Daoy (cell line): ENCODE measurements around the gene ARIH1. TPM values are rescaled to one million over a fixed set of nuclear protein-coding genes. Genes with fewer than 3 reads are reported as not detected.

Experiments used
- DNase-seq: peaks from one replicate; pipeline ENCODE4 v3.0.0-alpha.2; 2015; ENCODE audit warnings: low read depth
- total RNA-seq: library from RNA; depleted of rRNA; stranded (reverse); fragments of >200 nt; shearing (Covaris generic); gene quantifications from 2 replicates; pipeline ENCODE4 v1.2.3, GENCODE V29; 2014

ARIH1 gene
- total RNA-seq, 1 experiment from 2014 or later: 22.7 TPM

DNA sequence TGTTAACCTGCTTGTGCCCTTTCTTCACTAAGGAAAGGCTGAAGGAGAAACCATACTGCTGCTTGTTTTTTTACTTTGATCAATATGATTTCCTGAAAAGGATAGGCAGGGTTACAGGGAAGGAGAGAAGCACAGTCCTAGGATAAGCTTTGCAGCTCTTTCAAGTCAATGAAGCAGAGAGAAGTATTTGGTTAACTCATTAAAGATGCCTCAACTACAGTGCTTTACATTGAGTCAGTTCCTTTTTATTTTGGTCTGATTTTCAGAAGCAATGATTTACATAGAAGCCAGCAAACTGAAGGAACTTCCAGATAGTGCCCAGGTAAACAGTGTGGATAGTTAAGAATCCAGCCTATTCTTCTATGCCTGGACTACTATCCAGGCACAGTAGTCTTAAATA, 64.8 kb downstream of the ARIH1 start:
- DNase-seq: no peak

DNA sequence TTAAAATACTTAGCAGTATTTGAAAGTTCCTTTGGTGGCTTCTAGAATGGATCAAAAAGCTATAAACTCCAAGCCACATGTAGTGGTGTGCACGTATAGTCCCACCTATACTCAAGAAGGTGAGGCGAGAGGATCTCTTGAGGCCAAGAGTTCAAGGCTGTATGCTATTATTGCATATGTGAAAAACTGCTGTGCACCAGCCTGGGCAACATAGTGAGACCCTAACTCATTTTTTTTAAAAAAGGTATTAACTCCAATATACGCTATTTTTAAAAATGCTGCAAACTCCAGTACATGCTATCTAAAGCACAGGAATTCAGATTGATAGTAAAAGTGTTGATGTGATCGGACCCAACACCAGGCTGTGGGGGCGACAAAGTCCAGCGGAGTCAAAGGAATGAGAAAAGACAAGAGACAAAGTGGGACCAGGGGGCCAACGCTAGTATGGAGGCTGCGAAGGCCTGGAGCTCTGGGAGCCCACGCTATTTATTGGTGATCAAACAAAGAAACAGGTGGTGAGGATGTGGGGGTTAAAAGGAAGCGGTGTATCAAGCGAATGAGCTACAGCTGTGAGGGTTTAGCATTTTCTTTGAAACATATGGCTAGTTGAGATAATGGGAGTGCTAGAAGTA, 66.6 kb downstream of the ARIH1 start:
- DNase-seq: no peak

DNA sequence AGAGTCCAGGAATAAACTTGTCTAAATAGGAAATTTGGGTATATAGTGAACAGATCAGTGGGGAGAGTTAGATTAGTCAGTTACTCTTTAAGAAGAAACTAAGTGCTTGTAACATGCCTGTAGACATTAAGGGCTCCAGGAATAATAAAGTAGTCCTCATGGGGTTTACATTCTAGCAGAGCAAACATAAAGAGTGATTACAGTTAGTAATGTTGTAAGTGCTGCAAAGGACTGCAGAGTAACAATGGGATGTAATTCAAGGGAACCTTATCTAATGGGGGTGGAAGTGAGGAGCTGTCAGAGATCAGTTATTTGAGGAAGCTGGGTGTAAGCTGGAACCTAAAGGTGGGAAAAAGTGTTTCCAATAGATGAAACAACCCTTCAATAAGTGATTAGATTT, 67.5 kb downstream of the ARIH1 start:
- DNase-seq: no peak

DNA sequence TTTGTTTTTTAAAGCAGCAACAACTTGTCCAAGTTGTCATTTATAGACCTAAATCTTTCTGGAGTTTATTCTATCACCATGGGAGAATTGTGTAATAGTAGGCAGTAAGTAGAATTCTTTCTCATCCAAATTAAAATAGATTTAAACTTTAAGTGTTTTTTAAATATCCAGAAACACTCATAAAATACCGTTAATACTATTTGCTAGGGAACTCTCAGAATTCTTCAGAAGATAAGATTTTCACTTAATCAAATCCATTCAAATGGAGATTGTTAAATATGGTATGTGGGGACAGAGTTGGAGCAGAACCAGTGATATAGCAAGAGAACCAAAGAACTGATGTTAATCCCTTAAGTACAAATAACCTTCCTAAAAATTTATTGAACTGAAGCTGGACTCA, 71.0 kb downstream of the ARIH1 start:
- DNase-seq: no peak

DNA sequence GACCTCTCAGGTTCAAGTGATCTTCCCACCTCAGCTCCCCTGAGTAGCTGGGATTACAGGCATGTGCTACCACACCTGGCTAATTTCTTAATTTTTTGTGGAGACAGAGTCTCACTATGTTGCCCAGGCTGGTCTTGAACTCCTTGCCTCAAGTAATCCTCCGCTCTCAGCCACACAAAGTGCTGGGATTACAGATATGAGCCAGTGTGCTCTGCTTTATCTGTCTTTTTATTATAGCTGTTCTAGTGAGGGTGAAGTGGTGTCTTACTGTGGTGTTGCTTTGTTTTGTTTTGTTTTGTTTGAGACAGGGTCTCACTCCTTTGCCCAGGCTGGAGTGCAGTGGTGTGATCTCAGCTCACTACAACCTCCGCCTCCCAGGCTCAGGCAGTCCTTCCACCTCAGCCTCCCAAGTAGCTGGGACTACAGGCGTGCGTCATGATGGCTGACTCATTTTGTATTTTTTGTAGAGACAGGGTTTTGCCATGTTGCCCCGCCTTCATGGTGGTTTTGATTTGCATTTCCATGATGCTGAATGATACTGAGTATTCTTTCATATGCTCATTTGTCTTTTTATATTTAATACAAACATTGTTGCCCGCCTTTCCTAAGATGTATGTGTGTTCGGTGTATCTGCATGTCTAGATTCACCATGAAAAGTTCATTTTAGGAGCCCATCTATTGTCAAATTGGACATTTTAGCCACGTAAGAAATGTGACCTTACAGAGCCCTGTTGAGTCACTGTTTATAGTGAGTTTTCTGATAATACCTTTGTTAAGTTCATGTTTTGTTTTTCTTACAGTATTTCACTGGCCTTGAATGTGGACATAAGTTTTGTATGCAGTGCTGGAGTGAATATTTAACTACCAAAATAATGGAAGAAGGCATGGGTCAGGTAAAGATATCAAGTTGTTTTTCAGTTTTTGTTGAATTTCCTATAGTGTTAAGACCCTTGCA, 80.6 kb downstream of the ARIH1 start:
- DNase-seq: peak; percentile 78

DNA sequence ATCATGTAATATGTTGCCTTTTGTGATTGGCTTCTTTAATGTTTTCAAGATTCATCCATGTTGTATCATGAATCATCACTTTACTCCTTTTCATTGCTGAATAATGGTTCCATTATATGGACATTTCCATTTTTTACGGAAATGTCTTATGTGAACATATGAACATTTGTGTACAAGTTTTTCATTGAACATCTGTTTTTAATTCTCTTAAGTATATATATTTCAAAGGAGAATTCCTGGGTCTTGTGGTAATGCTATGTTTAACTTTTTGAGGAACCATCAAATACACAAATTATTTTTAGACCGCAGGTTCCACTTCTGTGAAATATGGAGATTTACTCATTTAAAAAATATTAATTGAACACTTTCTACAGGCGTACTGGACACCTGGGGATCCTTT, 85.7 kb downstream of the ARIH1 start:
- no peak for DNase-seq

DNA sequence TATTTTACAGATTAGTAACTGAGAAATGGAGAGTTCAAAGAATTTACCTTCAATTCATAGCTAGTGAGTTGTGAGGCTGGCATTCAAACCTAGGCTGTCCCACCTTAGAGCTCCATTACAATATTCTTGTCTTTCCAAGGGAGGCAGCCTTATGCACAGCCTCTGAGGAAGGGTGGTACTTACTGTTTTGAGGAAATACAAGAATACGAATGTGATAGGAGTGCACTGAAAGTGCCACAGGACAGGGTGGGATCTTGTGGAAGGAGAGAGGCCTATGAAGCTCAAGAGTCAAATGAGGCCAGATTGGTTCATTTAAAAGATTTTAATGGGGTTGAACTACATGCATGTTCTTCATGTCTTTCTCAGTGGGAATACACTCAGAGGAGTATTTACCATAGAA, 86.3 kb downstream of the ARIH1 start:
- no peak for DNase-seq

DNA sequence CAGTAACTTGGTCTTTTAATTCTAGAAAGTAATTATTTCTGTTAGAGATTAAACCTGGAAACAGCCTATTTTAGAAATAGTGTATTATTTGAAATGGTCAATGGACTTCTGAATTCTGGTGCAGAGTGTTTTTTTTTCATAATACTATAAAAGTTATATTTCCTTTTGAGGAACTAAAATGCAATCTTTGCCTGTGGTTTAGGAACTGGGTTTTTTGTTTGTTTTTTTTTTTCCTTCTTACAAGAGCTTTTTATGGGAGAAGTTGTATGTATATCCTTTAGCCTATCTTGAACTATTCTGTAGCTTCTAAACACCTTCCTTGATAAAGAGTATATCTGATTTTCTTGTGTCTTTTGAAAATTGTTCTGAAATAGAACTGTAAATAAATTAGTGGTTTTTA, 88.3 kb downstream of the ARIH1 start:
- no peak for DNase-seq

DNA sequence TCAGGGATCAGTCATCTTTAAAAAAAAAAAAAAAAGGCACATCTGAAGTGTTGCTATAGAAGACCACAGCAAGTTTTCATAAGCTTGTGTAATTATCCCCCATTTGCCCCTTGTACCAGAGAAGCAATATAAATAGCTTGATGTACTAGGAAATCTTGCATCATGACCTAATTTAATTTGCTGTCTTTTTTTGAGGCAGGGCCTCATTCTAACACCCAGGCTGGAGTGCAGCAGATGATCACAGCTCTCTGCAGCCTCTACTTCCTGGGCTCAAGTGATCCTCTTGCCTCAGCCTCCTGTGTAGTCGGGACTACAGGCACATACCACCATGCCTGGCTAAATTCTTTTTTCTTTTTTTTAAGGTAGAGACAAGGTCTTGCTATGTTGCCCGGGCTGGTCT, 88.7 kb downstream of the ARIH1 start:
- DNase-seq: no peak

DNA sequence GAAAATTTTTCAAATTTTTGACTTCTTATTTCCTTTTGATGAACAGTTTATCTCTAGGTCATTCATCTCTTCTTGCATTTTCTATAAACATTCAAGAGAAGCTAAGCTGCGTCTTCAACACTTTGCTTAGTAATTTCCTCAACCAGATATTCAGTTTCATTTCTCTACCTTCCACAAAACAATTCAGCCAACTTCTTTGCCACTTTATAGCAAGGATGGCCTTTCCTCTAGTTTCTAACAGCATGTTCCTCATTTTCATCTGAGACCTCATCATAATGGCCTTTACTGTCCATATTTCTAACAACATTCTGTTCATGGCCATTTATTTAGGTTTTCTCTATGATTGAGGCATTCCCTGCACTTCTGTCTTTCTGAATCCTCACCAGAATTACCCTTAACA, 90.0 kb downstream of the ARIH1 start:
- DNase-seq: no peak

DNA sequence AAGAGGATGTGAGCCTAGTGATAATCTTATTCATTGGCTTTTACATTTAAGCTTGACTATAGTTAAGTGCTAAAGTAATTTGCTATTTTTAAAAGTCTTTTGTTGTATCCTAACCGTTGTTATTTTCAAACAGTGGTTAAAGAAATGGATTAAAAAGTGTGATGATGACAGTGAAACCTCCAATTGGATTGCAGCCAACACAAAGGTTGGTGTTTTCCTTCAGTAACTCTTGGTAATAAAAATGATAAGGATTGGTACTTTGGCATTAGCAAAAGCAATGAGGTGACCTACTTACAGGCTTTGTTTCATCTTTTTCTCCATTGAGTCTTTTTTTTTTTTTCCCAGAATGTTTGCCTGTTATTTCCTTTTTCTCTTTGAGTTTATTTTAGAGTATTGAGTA, 92.8 kb downstream of the ARIH1 start:
- DNase-seq: no peak

DNA sequence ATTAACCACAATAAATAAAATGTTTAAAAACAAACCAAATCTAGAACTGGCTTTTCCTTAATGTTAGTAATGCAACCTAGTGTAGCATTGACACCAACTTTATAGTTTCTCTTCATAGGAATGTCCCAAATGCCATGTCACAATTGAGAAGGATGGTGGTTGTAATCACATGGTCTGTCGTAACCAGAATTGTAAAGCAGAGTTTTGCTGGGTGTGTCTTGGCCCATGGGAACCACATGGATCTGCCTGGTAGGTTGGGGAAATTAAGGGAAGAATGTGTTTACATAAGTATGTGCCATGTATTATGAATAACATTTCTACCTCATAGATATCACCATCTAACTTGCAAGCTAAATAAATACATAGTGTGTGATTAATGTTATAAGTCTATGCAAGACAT, 95.9 kb downstream of the ARIH1 start:
- no peak for DNase-seq

DNA sequence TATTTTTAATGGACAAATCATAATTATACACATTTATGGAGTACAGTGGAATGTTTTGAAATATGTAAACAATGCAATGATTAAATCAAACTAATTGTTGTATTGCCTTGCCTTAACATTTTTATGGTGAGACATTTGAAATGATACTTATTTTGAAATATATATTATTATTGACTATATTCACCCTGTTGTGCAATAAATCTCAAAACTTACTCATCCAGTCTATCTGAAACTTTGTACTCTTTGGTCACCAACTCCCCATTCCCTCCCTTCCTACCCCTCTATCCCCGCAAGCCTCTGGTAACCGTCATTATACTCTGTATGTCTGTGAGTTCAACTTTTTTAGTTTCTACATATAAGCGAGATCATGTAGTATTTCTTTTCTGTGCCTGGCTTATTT, 105.7 kb downstream of the ARIH1 start:
- DNase-seq: no peak

DNA sequence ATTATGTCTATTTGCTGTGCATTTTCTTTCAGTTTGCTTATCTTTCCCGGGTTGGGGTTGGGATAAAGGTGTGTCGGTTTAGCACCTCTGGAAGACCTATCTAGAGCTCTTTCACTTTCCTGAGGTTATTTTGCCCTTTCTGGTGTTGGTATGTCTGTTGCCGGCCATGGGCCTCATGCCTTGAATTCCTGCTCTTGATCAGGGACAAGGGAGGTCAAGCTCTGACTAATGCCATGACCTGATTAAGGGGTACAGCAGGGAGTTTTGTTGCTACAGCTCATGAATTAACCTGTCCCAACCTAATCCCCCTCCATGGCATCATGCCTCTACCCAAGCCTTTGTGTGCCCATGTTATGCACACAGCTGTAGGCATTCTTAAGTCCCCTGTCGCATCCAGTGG, 109.9 kb downstream of the ARIH1 start:
- DNase-seq: no peak

DNA sequence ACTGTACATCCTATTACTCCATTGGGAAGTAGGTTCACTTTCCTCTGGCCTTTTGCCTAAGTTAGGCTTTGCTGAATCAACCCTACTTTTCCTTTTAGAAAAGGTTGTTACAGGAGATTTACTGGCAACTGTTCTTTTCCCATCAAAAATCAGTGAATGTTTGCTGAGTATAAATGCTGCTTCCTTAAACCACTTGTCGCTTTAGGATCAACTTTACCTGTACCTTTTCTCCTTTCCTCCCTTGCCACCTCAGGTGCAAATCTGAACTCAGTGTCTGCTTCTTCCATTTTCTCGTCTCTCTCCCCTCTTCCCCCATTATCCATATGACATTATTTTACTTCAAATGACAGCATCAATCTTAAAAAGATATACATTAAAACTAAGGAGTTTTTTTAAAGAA, 110.9 kb downstream of the ARIH1 start:
- DNase-seq: no peak

DNA sequence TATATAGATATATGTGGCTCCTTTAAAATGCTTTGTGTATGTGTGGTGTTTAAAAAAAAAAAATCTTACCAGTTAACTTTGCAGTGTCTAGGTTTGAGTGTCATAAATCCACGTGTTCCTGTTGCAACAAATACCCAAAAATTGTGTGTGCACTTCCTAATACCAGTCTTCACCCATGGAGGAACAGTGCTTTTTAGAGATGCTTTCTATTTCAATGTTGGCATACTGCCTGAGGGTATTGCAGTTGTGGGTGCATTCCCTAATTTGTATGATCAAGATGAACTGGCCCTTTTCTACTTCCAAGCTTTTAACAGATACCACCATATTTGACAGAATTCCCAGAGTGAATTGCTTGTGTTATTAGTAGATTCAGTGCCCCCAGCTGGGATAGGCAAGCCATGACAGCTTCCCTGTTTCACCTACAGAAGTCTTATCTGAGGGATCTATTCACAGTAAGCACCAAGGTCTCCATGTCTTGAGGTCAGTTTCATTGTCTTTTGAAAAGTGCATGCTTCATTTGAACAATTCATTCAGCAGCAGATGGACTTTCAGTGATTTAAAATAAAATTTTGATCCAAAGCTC, 111.4 kb downstream of the ARIH1 start:
- DNase-seq: no peak

DNA sequence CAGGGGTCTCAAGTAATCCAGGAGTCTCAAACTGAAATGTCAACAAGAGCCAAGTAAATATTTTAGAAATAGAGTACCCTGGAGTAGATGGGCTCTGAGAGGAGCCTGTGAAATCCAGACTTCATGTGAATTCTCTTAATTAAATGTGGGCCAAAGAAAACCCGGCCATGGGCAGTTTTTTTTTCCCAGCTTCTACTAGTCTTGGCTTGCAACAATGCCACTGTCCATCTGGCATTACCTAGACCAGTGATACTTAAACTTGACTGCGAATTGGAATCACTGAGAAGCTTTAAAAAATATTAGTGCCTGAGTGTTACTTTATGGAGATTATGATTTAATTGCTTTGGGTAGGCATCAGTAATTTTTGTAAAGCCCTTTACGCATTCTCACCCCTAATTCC, 114.0 kb downstream of the ARIH1 start:
- no peak for DNase-seq

DNA sequence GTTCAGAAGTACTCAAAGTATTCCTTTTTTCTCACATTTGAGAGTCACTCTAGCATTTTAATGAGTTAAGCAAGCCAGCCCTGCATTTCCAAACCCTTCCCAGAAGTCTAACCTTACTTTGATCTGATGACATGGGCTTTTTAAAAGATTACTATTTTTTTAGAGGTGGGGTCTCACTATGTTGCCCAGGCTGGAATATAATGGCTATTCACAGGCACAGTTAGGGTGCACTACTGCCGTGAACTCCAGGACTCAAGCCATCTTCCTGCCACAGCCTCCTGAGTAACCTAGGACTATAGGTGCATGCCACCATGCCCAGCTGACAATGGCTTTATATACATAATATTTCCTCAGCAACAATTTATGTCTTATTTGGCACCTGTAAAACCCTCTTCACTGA, 116.3 kb downstream of the ARIH1 start:
- no peak for DNase-seq

DNA sequence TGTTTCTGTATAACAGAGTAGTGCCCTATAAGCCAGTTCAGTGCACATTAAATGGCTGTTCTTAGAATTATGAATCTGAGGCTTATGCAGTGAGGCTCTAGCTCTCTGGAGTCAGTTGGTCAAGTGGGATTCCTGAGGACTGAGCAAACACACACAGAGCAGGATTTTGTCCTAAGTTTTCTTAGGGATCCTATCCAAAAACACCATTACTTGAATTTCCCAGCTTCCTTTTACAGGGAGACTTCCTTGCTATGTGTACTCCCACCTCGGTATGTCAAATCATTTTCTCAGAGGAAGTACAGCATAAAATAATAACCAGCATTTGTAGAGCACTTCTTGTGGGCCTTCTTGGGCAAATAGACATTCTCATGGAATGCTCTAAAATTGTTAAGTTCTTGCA, 117.2 kb downstream of the ARIH1 start:
- no peak for DNase-seq

DNA sequence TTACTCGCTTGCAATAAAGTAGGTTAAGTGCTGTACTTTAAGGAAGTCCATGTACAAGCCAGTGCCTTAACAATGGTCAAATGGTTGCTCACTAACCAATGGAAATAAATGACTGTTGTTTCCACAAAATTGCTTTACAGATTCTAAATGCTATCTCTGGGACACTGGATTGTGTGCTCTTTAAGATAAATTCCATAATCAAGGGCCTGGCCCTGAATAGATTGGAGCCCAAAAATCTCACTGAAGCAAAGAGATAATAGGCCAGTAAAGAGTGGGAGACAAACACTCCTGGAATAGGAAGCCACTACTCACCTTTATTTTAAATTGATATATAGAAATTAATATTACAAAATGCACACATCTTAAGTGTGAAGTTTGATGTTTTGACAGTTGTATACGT, 118.0 kb downstream of the ARIH1 start:
- DNase-seq: no peak

DNA sequence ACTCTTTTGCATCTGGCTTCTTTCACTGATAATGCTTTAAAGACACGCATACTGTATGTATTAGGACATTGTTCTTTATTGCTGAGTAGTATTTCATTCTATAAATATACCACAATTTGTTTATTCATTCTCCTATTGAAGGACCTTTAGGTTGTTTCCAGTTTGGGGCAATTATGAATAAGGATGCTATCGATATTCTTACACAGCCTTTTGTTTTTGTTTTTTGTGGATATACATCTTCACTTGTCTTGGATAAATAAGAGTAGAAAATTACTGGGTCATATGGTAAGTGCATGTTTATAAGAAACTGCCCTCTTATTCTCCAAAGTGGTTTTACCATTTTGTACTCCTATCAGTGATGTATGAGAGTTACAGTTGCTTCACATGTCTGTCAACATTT, 118.5 kb downstream of the ARIH1 start:
- no peak for DNase-seq

DNA sequence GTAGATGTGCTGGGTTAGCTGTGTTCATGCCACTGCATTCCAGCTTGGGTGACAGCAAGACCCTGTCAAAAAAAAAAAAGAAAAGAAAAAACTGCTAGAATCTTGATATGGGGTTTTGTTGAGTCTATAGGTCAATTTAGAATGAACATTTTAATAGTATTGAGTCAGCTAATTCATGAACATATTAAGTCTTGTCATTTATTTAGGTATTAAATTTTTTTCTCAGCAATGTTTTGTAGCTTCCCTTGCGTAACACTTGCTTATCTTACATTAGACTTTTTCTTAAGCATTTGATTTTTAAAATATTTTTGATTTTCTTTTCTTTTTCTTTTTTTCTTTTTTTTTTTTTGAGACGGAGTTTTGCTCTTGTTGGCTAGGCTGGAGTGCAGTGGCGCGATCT, 119.7 kb downstream of the ARIH1 start:
- DNase-seq: no peak

DNA sequence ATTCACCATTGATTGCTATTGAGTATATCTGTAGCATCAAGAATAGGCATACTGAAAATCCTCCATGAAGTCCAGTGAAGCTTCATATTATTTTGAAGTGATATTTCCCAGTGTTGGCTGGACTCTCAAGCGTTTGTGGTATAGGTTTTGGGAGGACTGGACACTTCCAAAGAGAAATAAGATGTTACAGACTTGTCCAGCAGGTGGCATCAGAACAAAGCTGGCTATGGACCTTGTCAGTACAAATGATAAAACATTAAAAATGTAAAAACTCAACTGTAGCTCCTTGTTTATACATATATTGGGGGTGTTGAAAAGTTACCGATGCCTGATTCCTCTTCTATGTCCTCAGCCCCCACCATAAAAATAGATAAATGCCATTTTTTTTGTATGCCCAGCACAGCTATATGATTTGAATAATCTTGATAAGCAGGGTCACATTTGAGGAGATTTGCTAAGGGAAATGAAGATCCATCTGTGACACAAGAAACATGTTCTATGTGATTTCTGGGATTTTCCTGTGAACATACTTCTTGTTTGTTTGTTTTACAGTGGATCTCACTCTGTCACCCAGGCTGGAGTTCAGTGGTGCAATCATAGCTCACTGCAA, 125.8 kb downstream of the ARIH1 start:
- DNase-seq: peak; percentile 41
